OCI-LY1 (cell line): ENCODE data around the gene PRMT3.

Experiments used
- H2AFZ ChIP-seq: fragments of 200-600 bp; sonication (generic), shearing (Covaris generic); 2 replicates; pipeline ENCODE4 v1.6.0; 2014; ENCODE audit warnings: antibody characterized with exemption, mild to moderate bottlenecking, low read length
- H3F3A ChIP-seq: fragments of 200-600 bp; sonication (generic), shearing (Covaris generic); 2 replicates; pipeline ENCODE4 v1.6.0; 2014; ENCODE audit warnings: mild to moderate bottlenecking, antibody characterized with exemption, low read length, moderate library complexity; ENCODE audit not compliant: insufficient read depth
- H3K27ac ChIP-seq: fragments of 200-600 bp; sonication (generic); 2 replicates; pipeline ENCODE4 v1.5.1; 2014; ENCODE audit warnings: low read length, mixed run types, mild to moderate bottlenecking, low read depth; ENCODE audit not compliant: poor library complexity, severe bottlenecking
- H3K27me3 ChIP-seq: fragments of 200-600 bp; sonication (generic); 2 replicates; pipeline ENCODE4 v1.6.0; 2014; ENCODE audit warnings: antibody characterized with exemption, mild to moderate bottlenecking, low read length, moderate library complexity; ENCODE audit not compliant: insufficient read depth
- H3K36me3 ChIP-seq: fragments of 200-600 bp; sonication (generic); 2 replicates; pipeline ENCODE4 v1.6.1; 2014; ENCODE audit warnings: mild to moderate bottlenecking, antibody characterized with exemption, low read length, moderate library complexity, mixed read lengths; ENCODE audit not compliant: insufficient read depth
- H3K4me1 ChIP-seq: fragments of 200-600 bp; sonication (generic); 2 replicates; pipeline ENCODE4 v1.5.1; 2014; ENCODE audit warnings: mild to moderate bottlenecking, low read length, moderate library complexity; ENCODE audit not compliant: insufficient read depth, severe bottlenecking
- H3K4me2 ChIP-seq: fragments of 200-600 bp; sonication (generic), shearing (Covaris generic); 2 replicates; pipeline ENCODE4 v1.6.1; 2014; ENCODE audit warnings: low read length
- H3K4me3 ChIP-seq: fragments of 200-600 bp; sonication (generic); 2 replicates; pipeline ENCODE4 v1.5.1; 2014; ENCODE audit warnings: low read length, low read depth, mild to moderate bottlenecking, mixed read lengths; ENCODE audit not compliant: poor library complexity, severe bottlenecking
- H3K79me2 ChIP-seq: fragments of 200-600 bp; shearing (Covaris generic); 2 replicates; pipeline ENCODE4 v1.6.1; 2016; ENCODE audit warnings: mixed run types, low read length, mixed read lengths; ENCODE audit not compliant: insufficient read depth
- H3K9ac ChIP-seq: fragments of 200-600 bp; sonication (generic), shearing (Covaris generic); 2 replicates; pipeline ENCODE4 v1.6.1; 2014; ENCODE audit warnings: mild to moderate bottlenecking, low read length, mixed read lengths
- H3K9me2 ChIP-seq: fragments of 200-600 bp; sonication (generic), shearing (Covaris generic); 2 replicates; pipeline ENCODE4 v1.6.1; 2014; ENCODE audit warnings: low read depth, mild to moderate bottlenecking, low read length, mixed read lengths
- H3K9me3 ChIP-seq: fragments of 200-600 bp; shearing (Covaris generic); 2 replicates; pipeline ENCODE4 v1.6.1; 2014; ENCODE audit warnings: low read length, mixed read lengths
- H4K20me1 ChIP-seq: fragments of 200-600 bp; sonication (generic), shearing (Covaris generic); 2 replicates; pipeline ENCODE4 v1.6.0; 2016; ENCODE audit warnings: mild to moderate bottlenecking, low read length; ENCODE audit not compliant: insufficient read depth
- EZH2 ChIP-seq: fragments of 200-600 bp; sonication (generic), shearing (Covaris generic); IDR thresholded peaks from 2 replicates; pipeline ENCODE4 v1.8.0; 2017; ENCODE audit warnings: borderline replicate concordance, mixed run types, mild to moderate bottlenecking, antibody characterized with exemption, low read length, moderate library complexity, mixed read lengths
- TF ChIP-seq, protein P1 (sequence below): fragments of 200-600 bp; sonication (generic), shearing (Covaris generic); IDR thresholded peaks from 2 replicates; pipeline ENCODE4 v1.5.1; 2017; ENCODE audit warnings: mild to moderate bottlenecking, antibody characterized with exemption, low read length, moderate library complexity, mixed read lengths

PRMT3 gene

DNA sequence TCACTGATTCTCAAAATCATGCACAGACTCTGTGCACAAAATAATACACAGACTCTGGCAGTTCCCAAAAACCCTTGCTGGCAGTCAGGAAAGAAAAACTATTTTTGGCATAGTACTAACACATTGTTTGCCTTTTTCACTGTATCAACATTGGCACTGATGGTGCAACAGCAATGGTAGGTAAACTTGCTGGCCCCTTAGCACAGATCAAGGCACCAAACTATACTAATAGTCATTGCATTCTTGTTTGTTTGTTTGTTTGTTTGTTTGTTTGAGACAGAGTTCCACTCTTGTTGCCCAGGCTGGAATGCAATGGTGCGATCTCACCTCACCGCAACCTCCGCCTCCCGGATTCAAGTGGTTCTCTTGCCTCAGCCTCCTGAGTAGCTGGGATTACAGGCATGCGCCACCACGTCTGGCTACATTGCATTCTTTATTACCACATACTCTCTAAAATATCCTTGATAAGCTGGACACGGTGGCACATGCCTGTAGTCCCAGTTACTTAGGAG, 130.9 kb downstream of the PRMT3 start:
- no peaks in the 10 kb centered on the region for H3K9me2 ChIP-seq
- H3K36me3 ChIP-seq: no peaks in the 10 kb centered on the region
- no peaks in the 10 kb centered on the region for H3K9me3 ChIP-seq
- H2AFZ ChIP-seq: no peak overlapping the region
- no peaks in the 10 kb centered on the region for H4K20me1 ChIP-seq
- H3K4me1 ChIP-seq: no peaks in the 10 kb centered on the region
- no peak for TF ChIP-seq EZH2
- TF ChIP-seq, protein P1, sequence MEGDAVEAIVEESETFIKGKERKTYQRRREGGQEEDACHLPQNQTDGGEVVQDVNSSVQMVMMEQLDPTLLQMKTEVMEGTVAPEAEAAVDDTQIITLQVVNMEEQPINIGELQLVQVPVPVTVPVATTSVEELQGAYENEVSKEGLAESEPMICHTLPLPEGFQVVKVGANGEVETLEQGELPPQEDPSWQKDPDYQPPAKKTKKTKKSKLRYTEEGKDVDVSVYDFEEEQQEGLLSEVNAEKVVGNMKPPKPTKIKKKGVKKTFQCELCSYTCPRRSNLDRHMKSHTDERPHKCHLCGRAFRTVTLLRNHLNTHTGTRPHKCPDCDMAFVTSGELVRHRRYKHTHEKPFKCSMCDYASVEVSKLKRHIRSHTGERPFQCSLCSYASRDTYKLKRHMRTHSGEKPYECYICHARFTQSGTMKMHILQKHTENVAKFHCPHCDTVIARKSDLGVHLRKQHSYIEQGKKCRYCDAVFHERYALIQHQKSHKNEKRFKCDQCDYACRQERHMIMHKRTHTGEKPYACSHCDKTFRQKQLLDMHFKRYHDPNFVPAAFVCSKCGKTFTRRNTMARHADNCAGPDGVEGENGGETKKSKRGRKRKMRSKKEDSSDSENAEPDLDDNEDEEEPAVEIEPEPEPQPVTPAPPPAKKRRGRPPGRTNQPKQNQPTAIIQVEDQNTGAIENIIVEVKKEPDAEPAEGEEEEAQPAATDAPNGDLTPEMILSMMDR: no peak
- H3K27me3 ChIP-seq: no peaks in the 10 kb centered on the region
- H3K4me2 ChIP-seq: no peak overlapping the region
- H3K4me3 ChIP-seq: no peak overlapping the region
- no peaks in the 10 kb centered on the region for H3F3A ChIP-seq
- no peaks in the 10 kb centered on the region for H3K79me2 ChIP-seq
- no peak overlapping the region for H3K27ac ChIP-seq
- no peak overlapping the region for H3K9ac ChIP-seq

DNA sequence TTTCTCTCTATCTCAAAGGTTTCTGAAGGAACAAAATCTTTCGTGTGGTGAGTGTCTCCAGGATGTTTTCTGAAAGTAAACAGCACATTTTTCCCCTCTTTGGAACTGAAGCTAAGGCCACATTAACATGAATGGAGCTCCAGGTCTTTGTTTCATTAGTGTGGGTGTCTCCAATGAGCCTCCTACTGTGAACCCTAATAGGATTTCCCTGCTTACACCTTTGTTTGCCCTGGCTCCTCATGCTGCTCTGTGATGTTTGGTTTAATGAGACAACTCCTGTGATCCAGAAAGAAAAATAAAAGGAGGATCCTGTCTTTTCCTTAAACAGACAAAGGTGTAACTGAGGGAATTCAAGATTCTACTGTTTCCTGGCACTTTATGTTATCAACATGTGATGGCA, 135.0 kb downstream of the PRMT3 start:
- Histone ChIP-seq H3K36me3 (no peaks in the 10 kb centered on the region), H3K27ac (no peak overlapping the region), H3K4me3 (no peak overlapping the region), H3K4me2 (no peak overlapping the region), H3K4me1 (no peaks in the 10 kb centered on the region), H3K79me2 (no peaks in the 10 kb centered on the region), H3K9ac (no peak overlapping the region), H3F3A (no peaks in the 10 kb centered on the region), H3K9me3 (no peaks in the 10 kb centered on the region), H3K9me2 (no peaks in the 10 kb centered on the region), H2AFZ (no peak overlapping the region), H3K27me3 (no peaks in the 10 kb centered on the region), H4K20me1 (no peaks in the 10 kb centered on the region)
- no peak for TF ChIP-seq EZH2
- TF ChIP-seq, protein P1: no peak

DNA sequence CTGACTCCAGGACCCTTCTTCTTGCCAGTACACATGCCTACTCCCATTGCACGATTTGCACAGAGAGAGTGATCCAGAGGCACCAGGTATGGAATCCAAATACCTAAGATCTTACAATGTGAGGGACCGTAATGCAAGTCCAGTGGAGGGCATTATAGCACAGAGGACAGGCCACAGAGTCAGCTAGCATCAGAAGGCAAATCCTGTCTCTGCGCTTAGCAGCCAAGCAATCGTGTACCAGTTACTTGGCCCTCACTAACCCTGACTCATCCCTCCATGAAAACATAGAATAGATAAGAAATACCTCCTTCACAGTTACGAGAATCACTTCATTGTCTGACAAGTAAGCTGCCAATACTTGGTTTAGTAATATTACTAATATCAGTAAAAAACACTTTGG, 142.2 kb downstream of the PRMT3 start:
- H3K79me2 ChIP-seq: no peaks in the 10 kb centered on the region
- H4K20me1 ChIP-seq: no peaks in the 10 kb centered on the region
- H3K36me3 ChIP-seq: no peaks in the 10 kb centered on the region
- no peak overlapping the region for H3K9ac ChIP-seq
- H3K9me2 ChIP-seq: no peaks in the 10 kb centered on the region
- TF ChIP-seq, protein P1: no peak
- no peak for TF ChIP-seq EZH2
- no peaks in the 10 kb centered on the region for H3K27me3 ChIP-seq
- no peak overlapping the region for H3K4me2 ChIP-seq
- no peak overlapping the region for H3K4me3 ChIP-seq
- H3F3A ChIP-seq: no peaks in the 10 kb centered on the region
- no peak overlapping the region for H2AFZ ChIP-seq
- no peaks in the 10 kb centered on the region for H3K4me1 ChIP-seq
- no peak overlapping the region for H3K27ac ChIP-seq
- no peaks in the 10 kb centered on the region for H3K9me3 ChIP-seq
